Liver (tissue), 3 donors: Measurements from ENCODE around the gene HNRNPUL2.

Source experiments
- ATF3 ChIP-seq: IDR thresholded peaks from 2 replicates; pipeline ENCODE4 v1.6.1; 2016; ENCODE audit warnings: antibody characterized with exemption
- CTCF ChIP-seq: fragments of 150-350 bp; IDR thresholded peaks from 2 replicates; pipeline ENCODE4 v1.5.1; 2017; ENCODE audit warnings: improper control_type of control experiment, low read depth, low read length; ENCODE audit not compliant: missing input control
- EGR1 ChIP-seq, 2 donors: IDR thresholded peaks; 2 replicates each; pipeline ENCODE4 v1.6.1; 2016 to 2018; ENCODE audit warnings: antibody characterized with exemption in 2 of 2, low read depth in 2 of 2
- FOXA1 ChIP-seq: IDR thresholded peaks from 2 replicates; pipeline ENCODE4 v1.6.1; 2016; ENCODE audit warnings: antibody characterized with exemption
- GABPA ChIP-seq, 2 donors: IDR thresholded peaks in 1 of 2; conservative IDR thresholded peaks in 1 of 2; 2 replicates each; pipeline ENCODE4 v1.6.1; 2016; ENCODE audit warnings: antibody characterized with exemption in 2 of 2, mild to moderate bottlenecking in 1 of 2, moderate library complexity in 1 of 2
- HNF4G ChIP-seq: IDR thresholded peaks from 2 replicates; pipeline ENCODE4 v1.6.1; 2016; ENCODE audit warnings: antibody characterized with exemption
- JUND ChIP-seq, 2 donors: IDR thresholded peaks; 2 replicates each; pipeline ENCODE4 v1.6.1; 2016; ENCODE audit warnings: antibody characterized with exemption in 2 of 2
- MAX ChIP-seq: IDR thresholded peaks from 2 replicates; pipeline ENCODE4 v1.6.1; 2016; ENCODE audit warnings: antibody characterized with exemption
- RAD21 ChIP-seq, 2 donors: IDR thresholded peaks; 2 replicates each; pipeline ENCODE4 v1.6.1; 2016; ENCODE audit warnings: antibody characterized with exemption in 2 of 2, mild to moderate bottlenecking in 2 of 2
- REST ChIP-seq: IDR thresholded peaks from 2 replicates; pipeline ENCODE4 v1.6.1; 2016; ENCODE audit warnings: antibody characterized with exemption, mild to moderate bottlenecking
- RXRA ChIP-seq, 2 donors: IDR thresholded peaks; 2 replicates each; pipeline ENCODE4 v1.6.1; 2017 to 2018; ENCODE audit warnings: antibody characterized with exemption in 2 of 2, mild to moderate bottlenecking in 1 of 2
- TAF1 ChIP-seq: conservative IDR thresholded peaks from 2 replicates; pipeline ENCODE4 v1.6.1; 2016; ENCODE audit warnings: antibody characterized with exemption, mild to moderate bottlenecking
- YY1 ChIP-seq: IDR thresholded peaks from 2 replicates; pipeline ENCODE4 v1.6.1; 2016; ENCODE audit warnings: antibody characterized with exemption, mild to moderate bottlenecking
- ZBTB33 ChIP-seq: IDR thresholded peaks from 2 replicates; pipeline ENCODE4 v1.6.1; 2016; ENCODE audit warnings: antibody characterized with exemption
- donor health status: healthy.
- donor health status: healthy.

GRCh38 chr11:62710001-62710345 lies 17.3 kb downstream of the HNRNPUL2 start:
- no peak for TF ChIP-seq CTCF
- no peak for TF ChIP-seq TAF1
- TF ChIP-seq EGR1 (IDR thresholded peaks at IDR 0.05; ENCODE audit: low read depth in 2 of 2), result no peak
- no peak for TF ChIP-seq HNF4G
- no peak for TF ChIP-seq ATF3
- TF ChIP-seq ZBTB33, result no peak
- no peak for TF ChIP-seq YY1
- TF ChIP-seq REST, result no peak
- TF ChIP-seq MAX, result no peak
- TF ChIP-seq GABPA (IDR thresholded peaks at IDR 0.05 in 1 of 2, conservative IDR thresholded peaks at IDR 0.05 in 1 of 2), result no peak
- TF ChIP-seq FOXA1, result no peak
- no peak for TF ChIP-seq RAD21 (IDR thresholded peaks at IDR 0.05)
- no peak for TF ChIP-seq RXRA (IDR thresholded peaks at IDR 0.05)
- TF ChIP-seq JUND (IDR thresholded peaks at IDR 0.05), result no peak
